HCT116 (cell line): ENCODE measurements around the gene CCDC85B. TPM values are rescaled to one million over a fixed set of nuclear protein-coding genes. Genes with fewer than 3 reads are reported as not detected.

Experiments used
- ATAC-seq: fragments of 200-7000 bp; cut with Tn5 transposase; 2 replicates; pipeline ENCODE4 v1.9.1; 2020; ENCODE audit warnings: mild to moderate bottlenecking, moderate library complexity
- BruUV-seq: library from RNA; stranded (reverse); fragments of 400-500 nt; replicated peaks from 2 replicates; lab custom pipeline; 2021; lab: Mats Ljungman, UMichigan
- CTCF ChIA-PET: fragments of 300-600 bp; sonication (Branson Sonifier 250); formaldehyde crosslinking; loops from one replicate; lab custom pipeline; 2021; ENCODE audit warnings: antibody characterized with exemption; lab: Charles Lee
- POLR2A ChIA-PET: fragments of 300-600, 350-600 bp; sonication (Branson Sonifier 250); formaldehyde crosslinking; loops from one replicate; lab custom pipeline; 2021; ENCODE audit warnings: antibody characterized with exemption; lab: Charles Lee
- RAD21 ChIA-PET, 2 experiments: fragments of 300-600 bp; sonication (Branson Sonifier 250); formaldehyde crosslinking; loops; one replicate each; lab custom pipeline; 2023; ENCODE audit warnings: low total read pairs in 2 of 2; ENCODE audit not compliant: uncharacterized antibody in 2 of 2, unreplicated experiment in 2 of 2, low non-redundant PET in 1 of 2; lab: Charles Lee
- DNase-seq: peaks from one replicate; pipeline ENCODE4 v3.0.0-alpha.2; 2010; ENCODE audit warnings: low read depth, low spot score
- H2AFZ ChIP-seq: fragments of 200-600 bp; shearing (Covaris generic), sonication (generic); 2 replicates; pipeline ENCODE4 v1.6.1; 2017; ENCODE audit warnings: low read depth, mixed run types, mixed read lengths, antibody characterized with exemption, low read length; ENCODE audit not compliant: poor library complexity, severe bottlenecking
- H3K27ac ChIP-seq: 2 replicates; pipeline ENCODE4 v1.5.1; 2012; ENCODE audit warnings: low read depth, low read length
- H3K27me3 ChIP-seq: fragments of 200-600 bp; sonication (generic); 2 replicates; pipeline ENCODE4 v1.6.1; 2016; ENCODE audit warnings: mixed run types, low read length, mixed read lengths; ENCODE audit not compliant: insufficient read depth
- H3K36me3 ChIP-seq, 2 experiments: fragments of 200-500 bp in 1 of 2; fragments of 200-600 bp in 1 of 2; sonication (Bioruptor generic) in 1 of 2; sonication (generic) in 1 of 2; 2 replicates each; pipeline versions ENCODE4 v1.5.1 to v1.6.1; 2014 to 2016; ENCODE audit warnings: low read length in 2 of 2, inconsistent platforms in 1 of 2, mixed read lengths in 1 of 2, mixed run types in 1 of 2; ENCODE audit not compliant: insufficient read depth in 2 of 2, control insufficient read depth in 1 of 2
- H3K4me1 ChIP-seq, 2 experiments: fragments of 200-600 bp in 1 of 2; sonication (generic) in 1 of 2; 2 replicates each; pipeline versions ENCODE4 v1.5.1 to v1.6.1; 2012 to 2017; ENCODE audit warnings: low read length in 2 of 2, inconsistent platforms in 1 of 2, mild to moderate bottlenecking in 1 of 2, mixed read lengths in 1 of 2, mixed run types in 1 of 2, moderate library complexity in 1 of 2; ENCODE audit not compliant: insufficient read depth in 2 of 2, control insufficient read depth in 1 of 2
- H3K4me2 ChIP-seq: fragments of 200-600 bp; sonication (generic); 2 replicates; pipeline ENCODE4 v1.6.1; 2017; ENCODE audit warnings: mixed run types, low read length, mixed read lengths
- H3K4me3 ChIP-seq, 2 experiments: fragments of 200-600 bp in 1 of 2; sonication (generic) in 1 of 2; replicated peaks in 1 of 2; 2 replicates each; pipeline ENCODE4 v1.5.1; 2011 to 2016; ENCODE audit warnings: low read length in 2 of 2, control low read depth in 1 of 2, low read depth in 1 of 2, mild to moderate bottlenecking in 1 of 2, mixed read lengths in 1 of 2, mixed run types in 1 of 2
- H3K79me2 ChIP-seq: fragments of 200-600 bp; sonication (generic); 2 replicates; pipeline ENCODE4 v1.6.1; 2017; ENCODE audit warnings: mild to moderate bottlenecking, mixed run types, low read length, moderate library complexity, mixed read lengths; ENCODE audit not compliant: insufficient read depth
- H3K9ac ChIP-seq: fragments of 200-600 bp; sonication (generic); 2 replicates; pipeline ENCODE4 v1.6.1; 2016; ENCODE audit warnings: low read length, mixed read lengths
- H3K9me2 ChIP-seq: fragments of 200-600 bp; sonication (generic), shearing (Covaris generic); 2 replicates; pipeline ENCODE4 v1.6.1; 2017; ENCODE audit warnings: mixed run types, mild to moderate bottlenecking, moderate library complexity; ENCODE audit not compliant: insufficient read depth
- H3K9me3 ChIP-seq, 2 experiments: fragments of 200-500 bp in 1 of 2; fragments of 200-600 bp in 1 of 2; sonication (Bioruptor generic) in 1 of 2; sonication (generic) in 1 of 2; 2 replicates each; pipeline ENCODE4 v1.6.1; 2014 to 2017; ENCODE audit warnings: low read length in 2 of 2, mixed read lengths in 2 of 2, inconsistent platforms in 1 of 2, low read depth in 1 of 2, mild to moderate bottlenecking in 1 of 2, mixed run types in 1 of 2, moderate library complexity in 1 of 2; ENCODE audit not compliant: control insufficient read depth in 1 of 2, insufficient read depth in 1 of 2
- H4K20me1 ChIP-seq: fragments of 200-600 bp; sonication (generic), shearing (Covaris generic); 2 replicates; pipeline ENCODE4 v1.6.1; 2017; ENCODE audit warnings: mixed run types, mild to moderate bottlenecking, moderate library complexity; ENCODE audit not compliant: insufficient read depth
- CBX3 ChIP-seq: IDR thresholded peaks from 2 replicates; pipeline ENCODE4 v1.6.1; 2012; ENCODE audit warnings: low read depth
- EGR1 ChIP-seq: IDR thresholded peaks from 2 replicates; pipeline ENCODE4 v1.6.1; 2012; ENCODE audit warnings: low read depth
- EZH2 ChIP-seq: fragments of 200-600 bp; sonication (generic); IDR thresholded peaks from 2 replicates; pipeline ENCODE4 v1.6.1; 2017; ENCODE audit warnings: antibody characterized with exemption, mixed run types
- EZH2phosphoT487 ChIP-seq: fragments of 200-600 bp; IDR thresholded peaks from 2 replicates; pipeline ENCODE4 v1.6.1; 2018; ENCODE audit warnings: antibody characterized with exemption, borderline replicate concordance
- FOSL1 ChIP-seq: IDR thresholded peaks from 2 replicates; pipeline ENCODE4 v1.6.1; 2012; ENCODE audit warnings: low read depth
- MAX ChIP-seq: IDR thresholded peaks from 2 replicates; pipeline ENCODE4 v1.6.1; 2012
- POLR2AphosphoS5 ChIP-seq: IDR thresholded peaks from 2 replicates; pipeline ENCODE4 v1.6.1; 2011; ENCODE audit warnings: mild to moderate bottlenecking, low read depth, low read length, moderate library complexity
- TCF7L2 ChIP-seq: IDR thresholded peaks from 2 replicates; pipeline ENCODE4 v1.7.0; 2011; ENCODE audit warnings: borderline replicate concordance, inconsistent platforms; ENCODE audit not compliant: insufficient read depth, insufficient read length; ENCODE audit errors: extremely low read depth
- YY1 ChIP-seq: IDR thresholded peaks from 2 replicates; pipeline ENCODE4 v1.6.1; 2011; ENCODE audit warnings: low read length, low read depth, moderate library complexity, mild to moderate bottlenecking; ENCODE audit not compliant: insufficient replicate concordance; ENCODE audit errors: extremely low read depth
- ZFX ChIP-seq: fragments of 450-650 bp; IDR thresholded peaks from 2 replicates; pipeline ENCODE4 v1.6.1; 2017
- intact Hi-C: fragments of 100-400 bp; cut with micrococcal nuclease; formaldehyde crosslinking; loops from 2 replicates; pipeline ENCODE4 v1.10.0; 2022
- total RNA-seq: library from RNA; stranded (reverse); gene quantifications from one replicate; pipeline ENCODE4 v1.2.1, GENCODE V29; 2021; ENCODE audit not compliant: unreplicated experiment
- TF ChIP-seq, protein P1 (sequence below): IDR thresholded peaks from 2 replicates; pipeline ENCODE4 v1.6.1; 2012

The CCDC85B gene
- total RNA-seq, 1 experiment from 2014 or later = 84.3 TPM

DNA sequence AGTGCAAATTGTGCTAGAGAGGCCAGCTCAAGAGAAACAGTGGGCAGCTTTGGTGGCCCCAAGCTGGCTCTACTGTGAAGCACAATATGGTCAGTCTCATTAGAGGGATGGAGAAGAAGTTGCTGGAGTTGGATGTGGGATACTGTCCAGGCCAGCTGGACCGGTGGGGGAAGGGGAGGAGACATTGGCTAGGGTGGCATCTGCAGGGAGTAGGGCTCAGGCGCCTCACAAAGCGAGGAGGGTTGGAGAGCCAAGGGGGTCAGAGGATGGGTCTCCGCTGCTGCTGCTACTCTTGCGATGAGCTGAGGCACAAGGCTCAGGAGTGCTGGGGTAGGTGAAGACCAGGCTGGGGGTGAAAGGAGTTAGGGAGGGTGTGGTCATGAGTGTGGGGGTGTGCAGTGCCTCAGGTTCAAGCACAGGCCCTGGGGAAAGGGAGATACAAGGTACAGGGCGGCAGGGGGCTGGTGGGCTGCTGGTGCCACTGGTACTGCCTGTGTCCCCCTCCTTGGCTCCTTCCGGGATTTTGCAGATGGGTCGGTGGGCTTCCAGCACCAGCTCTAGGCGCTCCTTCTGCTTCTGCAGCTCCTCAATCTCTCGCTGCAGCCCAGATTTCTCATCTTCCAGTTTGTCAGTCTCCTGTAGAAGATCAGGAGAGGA is 2.3 kb downstream of the CCDC85B start (continued):
- TF ChIP-seq TCF7L2 (no peak), EZH2phosphoT487 (no peak), YY1 (no peak), EZH2 (no peak), EGR1 (no peak), ZFX (no peak), FOSL1 (no peak), MAX (no peak)
- TF ChIP-seq, protein P1, sequence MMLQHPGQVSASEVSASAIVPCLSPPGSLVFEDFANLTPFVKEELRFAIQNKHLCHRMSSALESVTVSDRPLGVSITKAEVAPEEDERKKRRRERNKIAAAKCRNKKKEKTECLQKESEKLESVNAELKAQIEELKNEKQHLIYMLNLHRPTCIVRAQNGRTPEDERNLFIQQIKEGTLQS = no peak

GRCh38 chr11:65894034-65894591 is 3.6 kb downstream of the CCDC85B start:
- POLR2A ChIA-PET = interaction anchor here (0.7 to 8.5 kb wide), 7 partner anchors 8 to 35 kb away, joined by 3 to 124 read pairs (median 30); partner anchors contain the start of genes CFL1, FOSL1 and MUS81
- Histone ChIP-seq H3K4me3 (no peak overlapping the region), H3K9ac (peak overlapping the region; percentile 87)

More at GRCh38 chr11:65894034-65894591, 3.6 kb downstream of the CCDC85B start:
- H3K79me2 ChIP-seq = peaks cover 77% of the 10 kb centered on the region
- H3K4me2 ChIP-seq = peak overlapping the region; percentile 28
- ATAC-seq (no peak), DNase-seq (no peak)
- H3K4me1 ChIP-seq = peaks cover 22 to 91% of the 10 kb centered on the region in 2 experiments
- H4K20me1 ChIP-seq = peaks cover 31% of the 10 kb centered on the region; the same call in 1 of the 2 replicates
- ChIA-PET CTCF (interaction anchor here (0.7 to 3.2 kb wide), 5 partner anchors 17 to 151 kb away, joined by 3 to 16 read pairs (median 3); no protein-coding TSS in a partner anchor), RAD21 (no interaction called here)
- H3K27me3 ChIP-seq = no peaks in the 10 kb centered on the region
- H2AFZ ChIP-seq = no peak overlapping the region
- TF ChIP-seq CBX3 (no peak), POLR2AphosphoS5 (peak; percentile 50)
- H3K36me3 ChIP-seq = peaks cover 10 to 47% of the 10 kb centered on the region in 2 experiments; a peak in 3 of 4 replicates
- intact Hi-C loops = no loop called here
- H3K9me3 ChIP-seq = no peaks in the 10 kb centered on the region
- H3K27ac ChIP-seq = peak overlapping the region; percentile 41
- no TSS peak for BruUV-seq
- no peaks in the 10 kb centered on the region for H3K9me2 ChIP-seq
